ENCODE results near the gene AMH.

The AMH gene

GRCh38 chr19:2221918-2222317, 27.2 kb upstream of the AMH start:
- no peak for DNase-seq

GRCh38 chr19:2223391-2223790, 25.7 kb upstream of the AMH start:
- DNase-seq = no peak

GRCh38 chr19:2223959-2224358, 25.2 kb upstream of the AMH start:
- DNase-seq = peak; percentile 43

- no peak for DNase-seq
Measured at GRCh38 chr19:2224754-2225349, 24.3 kb upstream of the AMH start.

GRCh38 chr19:2225415-2226050, 23.6 kb upstream of the AMH start:
- DNase-seq = no peak

- DNase-seq = no peak
Measured at GRCh38 chr19:2226051-2226839, 22.9 kb upstream of the AMH start.

- no peak for DNase-seq
Measured at GRCh38 chr19:2226840-2227360, 22.2 kb upstream of the AMH start.

GRCh38 chr19:2227415-2228156, 21.5 kb upstream of the AMH start:
- DNase-seq = no peak

GRCh38 chr19:2228157-2229030, 20.7 kb upstream of the AMH start:
- no peak for DNase-seq

GRCh38 chr19:2229103-2230032, 19.8 kb upstream of the AMH start:
- DNase-seq = no peak

- DNase-seq = no peak
Measured at GRCh38 chr19:2230033-2230531, 19.0 kb upstream of the AMH start.

- no peak for DNase-seq
Measured at GRCh38 chr19:2230807-2231533, 18.2 kb upstream of the AMH start.

- no peak for DNase-seq
Measured at GRCh38 chr19:2231621-2232221, 17.4 kb upstream of the AMH start.

- DNase-seq = no peak
Measured at GRCh38 chr19:2232286-2233151, 16.6 kb upstream of the AMH start.

- no peak for DNase-seq
Measured at GRCh38 chr19:2233601-2234280, 15.4 kb upstream of the AMH start.

GRCh38 chr19:2234996-2235380, 14.1 kb upstream of the AMH start:
- DNase-seq = no peak

GRCh38 chr19:2235381-2236063, 13.6 kb upstream of the AMH start:
- no peak for DNase-seq

GRCh38 chr19:2236064-2236313, 13.1 kb upstream of the AMH start:
- DNase-seq = no peak

Data from stimulated activated CD8-positive, alpha-beta memory T cell treated with anti-CD3 and anti-CD28 coated beads, Interleukin-4, amount 100 ng/mL, for 48 hours (primary cell).